ENCODE results near the gene SPARC.

Gene SPARC

DNA sequence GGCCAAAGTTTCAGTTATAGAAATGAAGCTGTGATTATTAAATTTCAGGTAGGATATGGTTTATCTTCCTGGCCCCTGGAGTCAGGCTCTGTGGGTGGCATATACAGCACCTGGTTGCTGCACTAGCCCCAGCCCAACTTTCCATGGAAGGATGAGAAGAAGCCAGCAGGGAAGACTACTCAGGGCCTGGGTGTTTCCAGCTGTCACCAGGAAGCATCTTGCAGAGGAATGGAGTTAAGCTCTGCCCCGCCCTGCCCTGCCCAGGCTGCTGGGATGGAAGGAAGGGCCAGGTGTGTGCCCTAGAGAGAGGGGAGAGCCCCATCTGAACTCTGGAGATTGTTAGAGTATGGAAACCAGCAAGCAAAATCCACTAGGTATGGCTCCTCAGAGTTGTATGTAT is 52.8 kb downstream of the SPARC start:
- Histone ChIP-seq H3K27me3 (ENCODE audit: low read depth, low read length) (peaks cover 21% of the 10 kb centered on the region), H3K9ac (ENCODE audit: low read length) (no peak overlapping the region), H3K9me3 (ENCODE audit: insufficient read depth, low read length) (no peaks in the 10 kb centered on the region), H4K20me1 (ENCODE audit: insufficient read depth, low read length) (no peaks in the 10 kb centered on the region), H3K4me2 (ENCODE audit: low read length) (no peak overlapping the region), H3K79me2 (ENCODE audit: low read length) (no peaks in the 10 kb centered on the region), H3K4me3 (ENCODE audit: low read length) (no peak overlapping the region), H3K36me3 (replicated peaks; ENCODE audit: low read depth, low read length) (no peaks in the 10 kb centered on the region), H3K27ac (ENCODE audit: low read length) (no peak overlapping the region), H2AFZ (ENCODE audit: low read depth, low read length) (no peak overlapping the region), H3K4me1 (ENCODE audit: low read length) (no peaks in the 10 kb centered on the region)
- no peak for TF ChIP-seq EZH2phosphoT487 (IDR thresholded peaks at IDR 0.05; ENCODE audit: low read depth)
- TF ChIP-seq, protein P1, sequence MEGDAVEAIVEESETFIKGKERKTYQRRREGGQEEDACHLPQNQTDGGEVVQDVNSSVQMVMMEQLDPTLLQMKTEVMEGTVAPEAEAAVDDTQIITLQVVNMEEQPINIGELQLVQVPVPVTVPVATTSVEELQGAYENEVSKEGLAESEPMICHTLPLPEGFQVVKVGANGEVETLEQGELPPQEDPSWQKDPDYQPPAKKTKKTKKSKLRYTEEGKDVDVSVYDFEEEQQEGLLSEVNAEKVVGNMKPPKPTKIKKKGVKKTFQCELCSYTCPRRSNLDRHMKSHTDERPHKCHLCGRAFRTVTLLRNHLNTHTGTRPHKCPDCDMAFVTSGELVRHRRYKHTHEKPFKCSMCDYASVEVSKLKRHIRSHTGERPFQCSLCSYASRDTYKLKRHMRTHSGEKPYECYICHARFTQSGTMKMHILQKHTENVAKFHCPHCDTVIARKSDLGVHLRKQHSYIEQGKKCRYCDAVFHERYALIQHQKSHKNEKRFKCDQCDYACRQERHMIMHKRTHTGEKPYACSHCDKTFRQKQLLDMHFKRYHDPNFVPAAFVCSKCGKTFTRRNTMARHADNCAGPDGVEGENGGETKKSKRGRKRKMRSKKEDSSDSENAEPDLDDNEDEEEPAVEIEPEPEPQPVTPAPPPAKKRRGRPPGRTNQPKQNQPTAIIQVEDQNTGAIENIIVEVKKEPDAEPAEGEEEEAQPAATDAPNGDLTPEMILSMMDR (IDR thresholded peaks at IDR 0.05; ENCODE audit: low read depth, low read length): no peak

GRCh38 chr5:151632941-151633340 is 53.8 kb downstream of the SPARC start:
- no peaks in the 10 kb centered on the region for H3K79me2 ChIP-seq (ENCODE audit: low read length)
- H2AFZ ChIP-seq (ENCODE audit: low read depth, low read length): no peak overlapping the region
- H4K20me1 ChIP-seq (ENCODE audit: insufficient read depth, low read length): no peaks in the 10 kb centered on the region
- peaks cover 21% of the 10 kb centered on the region for H3K27me3 ChIP-seq (ENCODE audit: low read depth, low read length)
- no peak overlapping the region for H3K4me2 ChIP-seq (ENCODE audit: low read length)
- no peak overlapping the region for H3K4me3 ChIP-seq (ENCODE audit: low read length)
- TF ChIP-seq EZH2phosphoT487 (IDR thresholded peaks at IDR 0.05; ENCODE audit: low read depth): no peak
- TF ChIP-seq, protein P1 (IDR thresholded peaks at IDR 0.05; ENCODE audit: low read depth, low read length): no peak
- H3K36me3 ChIP-seq (replicated peaks; ENCODE audit: low read depth, low read length): no peaks in the 10 kb centered on the region
- no peaks in the 10 kb centered on the region for H3K4me1 ChIP-seq (ENCODE audit: low read length)
- no peak overlapping the region for H3K27ac ChIP-seq (ENCODE audit: low read length)
- no peak overlapping the region for H3K9ac ChIP-seq (ENCODE audit: low read length)
- no peaks in the 10 kb centered on the region for H3K9me3 ChIP-seq (ENCODE audit: insufficient read depth, low read length)

- H3K4me2 ChIP-seq (ENCODE audit: low read length): no peak overlapping the region
- H3K36me3 ChIP-seq (replicated peaks; ENCODE audit: low read depth, low read length): no peaks in the 10 kb centered on the region
- no peak overlapping the region for H3K9ac ChIP-seq (ENCODE audit: low read length)
- H3K9me3 ChIP-seq (ENCODE audit: insufficient read depth, low read length): no peaks in the 10 kb centered on the region
- no peaks in the 10 kb centered on the region for H4K20me1 ChIP-seq (ENCODE audit: insufficient read depth, low read length)
- H3K79me2 ChIP-seq (ENCODE audit: low read length): no peaks in the 10 kb centered on the region
- H3K27ac ChIP-seq (ENCODE audit: low read length): no peak overlapping the region
- no peak overlapping the region for H2AFZ ChIP-seq (ENCODE audit: low read depth, low read length)
- TF ChIP-seq EZH2phosphoT487 (IDR thresholded peaks at IDR 0.05; ENCODE audit: low read depth): no peak
- TF ChIP-seq, protein P1 (IDR thresholded peaks at IDR 0.05; ENCODE audit: low read depth, low read length): no peak
- no peak overlapping the region for H3K4me3 ChIP-seq (ENCODE audit: low read length)
- no peaks in the 10 kb centered on the region for H3K4me1 ChIP-seq (ENCODE audit: low read length)
- peaks cover 18% of the 10 kb centered on the region for H3K27me3 ChIP-seq (ENCODE audit: low read depth, low read length)
These were observed 54.2 kb downstream of the SPARC start for GRCh38 chr5:151632524-151632923.

- Histone ChIP-seq H3K79me2 (ENCODE audit: low read length) (no peaks in the 10 kb centered on the region), H3K27ac (ENCODE audit: low read length) (no peak overlapping the region), H3K9ac (ENCODE audit: low read length) (no peak overlapping the region), H4K20me1 (ENCODE audit: insufficient read depth, low read length) (no peaks in the 10 kb centered on the region), H3K36me3 (replicated peaks; ENCODE audit: low read depth, low read length) (no peaks in the 10 kb centered on the region), H3K27me3 (ENCODE audit: low read depth, low read length) (peaks cover 16% of the 10 kb centered on the region), H3K4me3 (ENCODE audit: low read length) (no peak overlapping the region), H2AFZ (ENCODE audit: low read depth, low read length) (no peak overlapping the region), H3K4me1 (ENCODE audit: low read length) (no peaks in the 10 kb centered on the region), H3K9me3 (ENCODE audit: insufficient read depth, low read length) (no peaks in the 10 kb centered on the region), H3K4me2 (ENCODE audit: low read length) (no peak overlapping the region)
- TF ChIP-seq, protein P1 (IDR thresholded peaks at IDR 0.05; ENCODE audit: low read depth, low read length): no peak
- no peak for TF ChIP-seq EZH2phosphoT487 (IDR thresholded peaks at IDR 0.05; ENCODE audit: low read depth)
These were observed 54.8 kb downstream of the SPARC start for GRCh38 chr5:151631941-151632340.

Measured in OCI-LY3 (cell line).